Thyroid gland (tissue), 4 donors: ENCODE results near the gene RFC3. TPM values are rescaled to one million over a fixed set of nuclear protein-coding genes. Genes with fewer than 3 reads are reported as not detected.

ENCODE experiments used
- DNase-seq, 2 donors: peaks; one replicate each; pipeline ENCODE4 v3.0.0-alpha.2; 2019
- H3K27ac ChIP-seq, 3 donors: fragments of 200-600 bp; sonication (generic); 1 replicate in 2 of 3; 2 replicates in 1 of 3; pipeline ENCODE4 v1.5.1; 2016 to 2019; ENCODE audit warnings: mild to moderate bottlenecking in 1 of 3, moderate library complexity in 1 of 3
- H3K27me3 ChIP-seq: fragments of 200-600 bp; sonication (generic); one replicate; pipeline ENCODE4 v1.5.1; 2019
- H3K36me3 ChIP-seq, 2 donors: fragments of 200-600 bp; sonication (generic); one replicate each; pipeline ENCODE4 v1.5.1; 2016 to 2019
- H3K4me1 ChIP-seq, 2 donors: fragments of 200-600 bp; sonication (generic); one replicate each; pipeline ENCODE4 v1.5.1; 2017 to 2019
- H3K4me3 ChIP-seq, 3 donors: fragments of 200-600 bp; sonication (generic); replicated peaks in 1 of 3; 1 replicate in 2 of 3; 2 replicates in 1 of 3; pipeline ENCODE4 v1.5.1; 2016; ENCODE audit warnings: mild to moderate bottlenecking in 1 of 3
- H3K9me3 ChIP-seq: fragments of 200-600 bp; sonication (generic); one replicate; pipeline ENCODE4 v1.5.1; 2017
- POLR2A ChIP-seq, 2 donors: fragments of 450-650 bp; IDR thresholded peaks; one replicate each; pipeline ENCODE4 v1.6.1; 2017; ENCODE audit warnings: antibody characterized with exemption in 2 of 2, mild to moderate bottlenecking in 2 of 2, moderate library complexity in 1 of 2
- WGBS, 2 donors: methylation state at CpG; one replicate each; pipeline ENCODE4 v1.1.5; 2017; 5-methylcytosine and 5-hydroxymethylcytosine counted together
- intact Hi-C: fragments of 100-400 bp; cut with DNase I; formaldehyde crosslinking; loops from one replicate; pipeline ENCODE4 v1.15.1; 2023
- total RNA-seq, 4 donors: library from RNA; depleted of rRNA; stranded (reverse); fragments of >200 nt; gene quantifications; one replicate each; pipeline ENCODE4 v1.2.3, GENCODE V29; 2016
- TF ChIP-seq, protein P1 (sequence below), 6 experiments: fragments of 200-600 bp in 3 of 6; fragments of 450-650 bp in 3 of 6; sonication (generic) in 3 of 6; IDR thresholded peaks; one replicate each; pipeline ENCODE4 v1.5.1; 2016 to 2019; ENCODE audit warnings: antibody characterized with exemption in 6 of 6, mild to moderate bottlenecking in 2 of 6, inconsistent platforms in 1 of 6, moderate library complexity in 1 of 6

The RFC3 gene
- total RNA-seq, 4 donors from 2014 or later = 7.4 to 13.3 (median 9.8) TPM

DNA sequence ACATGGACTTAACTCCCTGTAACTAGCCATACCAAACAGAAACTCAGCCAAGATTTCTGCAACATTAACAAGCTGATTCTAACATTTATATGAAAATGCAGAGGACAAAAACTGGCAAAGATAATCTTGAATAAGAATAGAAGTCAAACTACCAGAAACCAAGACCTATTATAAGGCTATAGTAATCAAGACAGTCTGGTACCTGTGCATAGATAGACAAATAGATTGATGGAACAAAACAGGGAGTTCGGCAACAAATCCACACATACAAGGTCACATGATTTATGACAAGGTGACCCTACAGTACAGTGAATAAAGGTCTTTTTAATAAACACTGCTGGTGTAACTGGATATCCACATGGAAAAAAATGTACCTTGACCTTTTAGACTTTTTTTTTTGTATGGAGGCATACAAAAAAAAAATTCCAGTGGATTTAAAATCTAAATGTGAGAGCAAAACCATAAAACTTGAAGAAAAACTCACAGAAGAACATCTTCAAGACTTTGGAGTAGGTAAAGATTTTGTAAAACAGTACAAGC is 2.9 kb upstream of the RFC3 start:
- Histone ChIP-seq H3K36me3 (no peaks in the 10 kb centered on the region), H3K27ac (no peak overlapping the region), H3K4me1 (peaks cover 0 to 4% of the 10 kb centered on the region in 2 donors), H3K4me3 (no peak overlapping the region), H3K27me3 (no peaks in the 10 kb centered on the region), H3K9me3 (no peaks in the 10 kb centered on the region)
- 79 to 91% methylated on average over 1 of the region's 1 CpG for WGBS, 2 donors
- intact Hi-C loops = no loop called here
- TF ChIP-seq, protein P1, sequence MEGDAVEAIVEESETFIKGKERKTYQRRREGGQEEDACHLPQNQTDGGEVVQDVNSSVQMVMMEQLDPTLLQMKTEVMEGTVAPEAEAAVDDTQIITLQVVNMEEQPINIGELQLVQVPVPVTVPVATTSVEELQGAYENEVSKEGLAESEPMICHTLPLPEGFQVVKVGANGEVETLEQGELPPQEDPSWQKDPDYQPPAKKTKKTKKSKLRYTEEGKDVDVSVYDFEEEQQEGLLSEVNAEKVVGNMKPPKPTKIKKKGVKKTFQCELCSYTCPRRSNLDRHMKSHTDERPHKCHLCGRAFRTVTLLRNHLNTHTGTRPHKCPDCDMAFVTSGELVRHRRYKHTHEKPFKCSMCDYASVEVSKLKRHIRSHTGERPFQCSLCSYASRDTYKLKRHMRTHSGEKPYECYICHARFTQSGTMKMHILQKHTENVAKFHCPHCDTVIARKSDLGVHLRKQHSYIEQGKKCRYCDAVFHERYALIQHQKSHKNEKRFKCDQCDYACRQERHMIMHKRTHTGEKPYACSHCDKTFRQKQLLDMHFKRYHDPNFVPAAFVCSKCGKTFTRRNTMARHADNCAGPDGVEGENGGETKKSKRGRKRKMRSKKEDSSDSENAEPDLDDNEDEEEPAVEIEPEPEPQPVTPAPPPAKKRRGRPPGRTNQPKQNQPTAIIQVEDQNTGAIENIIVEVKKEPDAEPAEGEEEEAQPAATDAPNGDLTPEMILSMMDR (IDR thresholded peaks at IDR 0.05) = no peak
- no peak for TF ChIP-seq POLR2A (IDR thresholded peaks at IDR 0.05)
- no peak for DNase-seq

DNA sequence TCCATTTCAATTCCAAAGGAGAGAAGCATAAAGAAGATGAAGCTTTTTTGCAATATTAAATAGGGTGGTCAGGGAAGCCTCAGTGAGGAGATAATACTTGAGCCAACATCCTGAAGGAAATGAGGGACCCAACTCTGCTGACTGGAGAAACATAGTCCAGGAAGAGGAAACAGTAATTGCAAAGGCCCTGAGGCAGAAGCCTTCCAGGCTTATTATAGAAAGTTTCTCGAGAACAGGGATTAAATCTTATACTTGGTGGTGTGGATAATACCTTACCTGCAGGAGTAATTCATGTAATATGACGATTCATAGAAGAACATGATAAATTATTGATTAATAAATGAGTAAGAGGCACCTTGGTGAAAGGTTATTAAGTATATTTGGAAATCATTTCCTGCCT is 1.0 kb upstream of the RFC3 start:
- no peaks in the 10 kb centered on the region for H3K27me3 ChIP-seq
- H3K4me1 ChIP-seq = peaks cover 0 to 4% of the 10 kb centered on the region in 2 donors
- no peak overlapping the region for H3K27ac ChIP-seq
- no peaks in the 10 kb centered on the region for H3K9me3 ChIP-seq
- intact Hi-C loops = no loop called here
- H3K4me3 ChIP-seq = no peak overlapping the region
- no peaks in the 10 kb centered on the region for H3K36me3 ChIP-seq
- no peak for DNase-seq
- TF ChIP-seq, protein P1 (IDR thresholded peaks at IDR 0.05) = no peak
- TF ChIP-seq POLR2A (IDR thresholded peaks at IDR 0.05) = no peak
- 96 to 97% methylated on average over 2 of the region's 2 CpGs for whole genome bisulfite sequencing, 2 donors

GRCh38 chr13:33817513-33817900 is 442 bp upstream of the RFC3 start:
- WGBS, 2 donors = 22 to 24% methylated on average over 5 of the region's 5 CpGs
- Histone ChIP-seq H3K36me3 (no peaks in the 10 kb centered on the region), H3K9me3 (no peaks in the 10 kb centered on the region), H3K4me3 (peak overlapping the region; percentile 70 to 81 (median 80)), H3K27me3 (no peaks in the 10 kb centered on the region), H3K27ac (peak overlapping the region in 2 of 3 donors; percentile 32 to 61), H3K4me1 (peaks cover 0 to 4% of the 10 kb centered on the region in 2 donors)
- no peak for DNase-seq
- TF ChIP-seq, protein P1 (IDR thresholded peaks at IDR 0.05) = no peak
- TF ChIP-seq POLR2A (IDR thresholded peaks at IDR 0.05) = no peak
- intact Hi-C loops = no loop called here

DNA sequence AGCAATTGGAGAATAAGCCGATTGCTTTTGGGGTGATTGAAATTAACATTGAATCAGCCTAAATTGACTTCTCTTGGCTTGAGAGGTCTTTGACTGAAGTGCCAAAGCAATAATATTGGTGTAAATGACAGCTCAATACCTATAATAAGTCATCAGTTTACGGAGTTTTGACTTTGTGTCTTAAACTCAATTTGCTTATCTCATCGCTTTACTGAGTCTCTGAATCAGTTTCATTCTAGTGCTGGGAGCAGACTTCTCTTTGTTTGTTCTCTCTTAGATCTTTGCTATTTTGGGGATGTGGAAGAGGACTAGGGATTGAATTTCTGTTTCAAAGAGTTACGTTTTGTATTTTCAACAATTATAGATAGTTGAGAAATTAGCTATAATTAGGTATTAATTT is 7.1 kb downstream of the RFC3 start:
- H3K9me3 ChIP-seq = no peaks in the 10 kb centered on the region
- no peaks in the 10 kb centered on the region for H3K4me1 ChIP-seq
- 97% methylated on average over 4 of the region's 4 CpGs for WGBS, 2 donors
- DNase-seq = no peak
- no peak overlapping the region for H3K4me3 ChIP-seq
- TF ChIP-seq, protein P1 (IDR thresholded peaks at IDR 0.05) = no peak
- TF ChIP-seq POLR2A (IDR thresholded peaks at IDR 0.05) = no peak
- no peaks in the 10 kb centered on the region for H3K27me3 ChIP-seq
- H3K36me3 ChIP-seq = no peaks in the 10 kb centered on the region
- intact Hi-C loops = no loop called here
- no peak overlapping the region for H3K27ac ChIP-seq

GRCh38 chr13:33827139-33827538 is 9.2 kb downstream of the RFC3 start:
- 95 to 96% methylated on average over 2 of the region's 2 CpGs for WGBS, 2 donors
- no peak overlapping the region for H3K4me3 ChIP-seq
- no peaks in the 10 kb centered on the region for H3K27me3 ChIP-seq
- H3K9me3 ChIP-seq = no peaks in the 10 kb centered on the region
- H3K4me1 ChIP-seq = no peaks in the 10 kb centered on the region
- intact Hi-C loops = no loop called here
- no peak for DNase-seq
- TF ChIP-seq, protein P1 (IDR thresholded peaks at IDR 0.05) = no peak
- TF ChIP-seq POLR2A (IDR thresholded peaks at IDR 0.05) = no peak
- H3K36me3 ChIP-seq = no peaks in the 10 kb centered on the region
- no peak overlapping the region for H3K27ac ChIP-seq
